HG03095 (cell line): ENCODE measurements around the gene CAMSAP2.
"Not testable (repeated sequence)": the region's sequence is repeated elsewhere in the genome, so short reads cannot be mapped to it uniquely, and the experiment has no call there.

Source experiments
- ATAC-seq: cut with Tn5 transposase; IDR thresholded peaks from one replicate; pipeline ENCODE4 v1.9.1; 2021; ENCODE audit warnings: moderate library complexity; ENCODE audit not compliant: unreplicated experiment

CAMSAP2 gene

GRCh38 chr1:200780545-200781369, 42.1 kb downstream of the CAMSAP2 start:
- no peak for ATAC-seq

GRCh38 chr1:200783926-200784325, 45.2 kb downstream of the CAMSAP2 start:
- no peak for ATAC-seq

GRCh38 chr1:200784576-200784975, 45.9 kb downstream of the CAMSAP2 start:
- no peak for ATAC-seq

- ATAC-seq: no peak
Measured at GRCh38 chr1:200786788-200787187, 48.1 kb downstream of the CAMSAP2 start.

GRCh38 chr1:200787896-200788387, 49.2 kb downstream of the CAMSAP2 start:
- no peak for ATAC-seq

- not testable (repeated sequence) for ATAC-seq
Measured at GRCh38 chr1:200791012-200791411, 52.3 kb downstream of the CAMSAP2 start.

GRCh38 chr1:200793677-200794076, 55.0 kb downstream of the CAMSAP2 start:
- no peak for ATAC-seq

GRCh38 chr1:200794506-200795065, 55.9 kb downstream of the CAMSAP2 start:
- no peak for ATAC-seq

- no peak for ATAC-seq
Measured at GRCh38 chr1:200795156-200795555, 56.5 kb downstream of the CAMSAP2 start.

GRCh38 chr1:200802042-200802441, 63.3 kb downstream of the CAMSAP2 start:
- ATAC-seq: no peak

GRCh38 chr1:200802865-200803512, 64.3 kb downstream of the CAMSAP2 start:
- peak; percentile 93 for ATAC-seq

- no peak for ATAC-seq
Measured at GRCh38 chr1:200805719-200806118, 67.0 kb downstream of the CAMSAP2 start.

- ATAC-seq: no peak
Measured at GRCh38 chr1:200808846-200809245, 70.2 kb downstream of the CAMSAP2 start.

GRCh38 chr1:200811704-200812103, 73.0 kb downstream of the CAMSAP2 start:
- no peak for ATAC-seq

- not testable (repeated sequence) for ATAC-seq
Measured at GRCh38 chr1:200816624-200817224, 78.0 kb downstream of the CAMSAP2 start.

GRCh38 chr1:200818248-200818647, 79.6 kb downstream of the CAMSAP2 start:
- no peak for ATAC-seq

- no peak for ATAC-seq
Measured at GRCh38 chr1:200819726-200820125, 81.0 kb downstream of the CAMSAP2 start.

GRCh38 chr1:200831091-200831490, 92.4 kb downstream of the CAMSAP2 start:
- no peak for ATAC-seq

- ATAC-seq: no peak
Measured at GRCh38 chr1:200834383-200834782, 95.7 kb downstream of the CAMSAP2 start.

- ATAC-seq: no peak
Measured at GRCh38 chr1:200836213-200836612, 97.5 kb downstream of the CAMSAP2 start.

- no peak for ATAC-seq
Measured at GRCh38 chr1:200837931-200838571, 99.4 kb downstream of the CAMSAP2 start.
